CD4-positive, CD25-positive, alpha-beta regulatory T cell (primary cell): ENCODE data around the gene TRIO. TPM values are rescaled to one million over a fixed set of nuclear protein-coding genes. Genes with fewer than 3 reads are reported as not detected.
A peak's percentile ranks its signal among the peaks of the same experiment; 100 is the strongest.

Experiments used
- ATAC-seq, 2 donors: fragments of 150-1000 bp; cut with Tn5 transposase; one replicate each; pipeline ENCODE4 v1.10.0; 2021; ENCODE audit warnings: low read depth in 2 of 2, moderate number of reproducible peaks in 2 of 2, moderate library complexity in 1 of 2
- DNase-seq, 3 donors: peaks; one replicate each; pipeline versions ENCODE4 v3.0.0 to v3.0.0-alpha.2; 2012 to 2022; ENCODE audit warnings: mixed read lengths in 1 of 3
- H3K27ac ChIP-seq: one replicate; pipeline ENCODE4 v1.7.0; 2013; ENCODE audit warnings: mild to moderate bottlenecking, low read length; ENCODE audit not compliant: insufficient read depth, poor library complexity, severe bottlenecking
- H3K27me3 ChIP-seq: one replicate; pipeline ENCODE4 v1.7.0; 2013; ENCODE audit warnings: low read length; ENCODE audit not compliant: control insufficient read depth, insufficient read depth
- H3K36me3 ChIP-seq: one replicate; pipeline ENCODE4 v1.7.0; 2013; ENCODE audit warnings: mild to moderate bottlenecking, low read length, moderate library complexity; ENCODE audit not compliant: control insufficient read depth, insufficient read depth
- H3K4me1 ChIP-seq: 2 replicates; pipeline ENCODE4 v1.7.0; 2013; ENCODE audit warnings: mild to moderate bottlenecking, low read length; ENCODE audit not compliant: insufficient read depth, control insufficient read depth, poor library complexity, severe bottlenecking
- H3K4me3 ChIP-seq: one replicate; pipeline ENCODE4 v1.7.0; 2013; ENCODE audit warnings: low read depth, mild to moderate bottlenecking, low read length, moderate library complexity
- H3K9me3 ChIP-seq, 2 experiments: 1 replicate in 1 of 2; 2 replicates in 1 of 2; pipeline ENCODE4 v1.7.0; 2013; ENCODE audit warnings: low read length in 2 of 2, mild to moderate bottlenecking in 1 of 2, moderate library complexity in 1 of 2; ENCODE audit not compliant: control insufficient read depth in 2 of 2
- H3K27ac Mint-ChIP-seq, 3 donors: one replicate each; pipeline ENCODE4 v1.8.0; 2020 to 2022; ENCODE audit warnings: mild to moderate bottlenecking in 3 of 3, mixed read lengths in 3 of 3, moderate library complexity in 2 of 3
- H3K27me3 Mint-ChIP-seq: one replicate; pipeline ENCODE4 v1.8.0; 2022; ENCODE audit warnings: mild to moderate bottlenecking, mixed read lengths
- H3K36me3 Mint-ChIP-seq: one replicate; pipeline ENCODE4 v1.8.0; 2020; ENCODE audit warnings: mixed read lengths
- H3K4me1 Mint-ChIP-seq, 4 donors: one replicate each; pipeline ENCODE4 v1.8.0; 2020 to 2022; ENCODE audit warnings: mixed read lengths in 4 of 4, mild to moderate bottlenecking in 1 of 4
- H3K4me3 Mint-ChIP-seq, 4 donors: one replicate each; pipeline ENCODE4 v1.8.0; 2020 to 2022; ENCODE audit warnings: mild to moderate bottlenecking in 4 of 4, mixed read lengths in 4 of 4, moderate library complexity in 3 of 4
- H3K9me3 Mint-ChIP-seq, 7 donors: one replicate each; pipeline ENCODE4 v1.8.0; 2020 to 2022; ENCODE audit warnings: mixed read lengths in 7 of 7, mild to moderate bottlenecking in 3 of 7, moderate library complexity in 2 of 7
- polyA plus RNA-seq, 4 donors: library from polyadenylated mRNA; unstranded; fragments of 300-500 nt; fragmentation: Illumina TruSeq; gene quantifications; one replicate each; pipeline ENCODE4 v1.2.3, GENCODE V29; 2021
- total RNA-seq: library from RNA; stranded (reverse); gene quantifications from one replicate; pipeline ENCODE4 v1.2.3, GENCODE V29; 2022

Gene TRIO
- total and polyA plus RNA-seq, 5 donors from 2014 or later, result 1.2 to 7.6 (median 1.8) TPM

- no peak overlapping the region for H3K27ac Mint-ChIP-seq
- H3K9me3 Mint-ChIP-seq, result no peaks in the 10 kb centered on the region
- H3K4me1 Mint-ChIP-seq, result peaks cover 0 to 10% (median 4%) of the 10 kb centered on the region in 4 donors
- Histone ChIP-seq H3K9me3 (no peaks in the 10 kb centered on the region), H3K4me3 (no peak overlapping the region), H3K27ac (no peak overlapping the region), H3K36me3 (no peaks in the 10 kb centered on the region), H3K27me3 (no peaks in the 10 kb centered on the region), H3K4me1 (no peaks in the 10 kb centered on the region)
- DNase-seq (no peak), ATAC-seq (no peak)
- H3K27me3 Mint-ChIP-seq, result peaks cover 24% of the 10 kb centered on the region
- no peaks in the 10 kb centered on the region for H3K36me3 Mint-ChIP-seq
- H3K4me3 Mint-ChIP-seq, result no peak overlapping the region
Observed at GRCh38 chr5:14209222-14209822, 66.2 kb downstream of the TRIO start.

DNA sequence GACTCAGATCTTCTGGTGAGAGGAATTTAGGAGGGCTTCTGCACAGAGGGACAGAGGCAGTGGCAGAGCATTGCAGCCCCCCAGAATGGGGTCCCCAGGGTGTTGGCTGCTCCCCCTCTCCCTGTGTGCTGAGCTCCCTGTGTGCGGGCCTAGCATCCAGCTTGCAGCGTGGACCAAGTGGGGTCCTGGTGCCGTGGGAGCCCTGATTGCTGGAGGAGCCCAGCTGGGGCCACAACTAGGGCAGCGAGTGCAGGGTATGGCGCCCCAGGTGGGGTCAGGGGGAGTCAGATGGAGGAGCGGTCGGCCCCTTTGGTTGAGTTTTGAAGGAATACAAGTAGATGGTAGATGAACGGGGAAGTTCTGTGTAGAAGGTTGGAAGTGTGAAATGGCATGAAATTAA is 66.7 kb downstream of the TRIO start:
- H3K9me3 ChIP-seq, result no peaks in the 10 kb centered on the region
- Mint-ChIP-seq H3K27me3 (peaks cover 22% of the 10 kb centered on the region), H3K4me3 (no peak overlapping the region), H3K27ac (no peak overlapping the region), H3K36me3 (no peaks in the 10 kb centered on the region), H3K4me1 (peaks cover 0 to 8% (median 4%) of the 10 kb centered on the region in 4 donors), H3K9me3 (no peaks in the 10 kb centered on the region)
- no peak for DNase-seq
- H3K4me1 ChIP-seq, result no peaks in the 10 kb centered on the region
- no peak for ATAC-seq
- no peak overlapping the region for H3K27ac ChIP-seq
- no peaks in the 10 kb centered on the region for H3K36me3 ChIP-seq
- no peak overlapping the region for H3K4me3 ChIP-seq
- no peaks in the 10 kb centered on the region for H3K27me3 ChIP-seq

GRCh38 chr5:14210729-14211128 is 67.6 kb downstream of the TRIO start:
- no peaks in the 10 kb centered on the region for H3K9me3 ChIP-seq
- no peaks in the 10 kb centered on the region for H3K36me3 ChIP-seq
- Mint-ChIP-seq H3K4me1 (peaks cover 0 to 8% (median 3%) of the 10 kb centered on the region in 4 donors), H3K27me3 (peaks cover 23% of the 10 kb centered on the region), H3K9me3 (no peaks in the 10 kb centered on the region), H3K27ac (peak overlapping the region in 1 of 3 donors; percentile 34), H3K4me3 (no peak overlapping the region), H3K36me3 (no peaks in the 10 kb centered on the region)
- H3K27me3 ChIP-seq, result no peaks in the 10 kb centered on the region
- H3K4me1 ChIP-seq, result no peaks in the 10 kb centered on the region
- ATAC-seq (no peak), DNase-seq (no peak)
- no peak overlapping the region for H3K4me3 ChIP-seq
- H3K27ac ChIP-seq, result no peak overlapping the region

GRCh38 chr5:14211818-14212803 is 69.0 kb downstream of the TRIO start:
- ATAC-seq (peak in 1 of 2 donors; percentile 24), DNase-seq (no peak)
- Histone ChIP-seq H3K27me3 (no peaks in the 10 kb centered on the region), H3K4me3 (no peak overlapping the region), H3K27ac (no peak overlapping the region), H3K9me3 (no peaks in the 10 kb centered on the region), H3K36me3 (no peaks in the 10 kb centered on the region), H3K4me1 (no peaks in the 10 kb centered on the region)
- Mint-ChIP-seq H3K4me1 (peaks cover 0 to 8% (median 3%) of the 10 kb centered on the region in 4 donors), H3K27ac (peak overlapping the region in 1 of 3 donors; percentile 14), H3K27me3 (peaks cover 28% of the 10 kb centered on the region), H3K9me3 (no peaks in the 10 kb centered on the region), H3K36me3 (no peaks in the 10 kb centered on the region), H3K4me3 (no peak overlapping the region)

GRCh38 chr5:14212838-14213237 is 69.7 kb downstream of the TRIO start:
- peaks cover 0 to 8% (median 2%) of the 10 kb centered on the region in 4 donors for H3K4me1 Mint-ChIP-seq
- H3K27me3 Mint-ChIP-seq, result peaks cover 28% of the 10 kb centered on the region
- no peak for DNase-seq
- no peak overlapping the region for H3K27ac ChIP-seq
- H3K9me3 ChIP-seq, result no peaks in the 10 kb centered on the region
- peak overlapping the region in 2 of 3 donors; percentile 14 to 60 for H3K27ac Mint-ChIP-seq
- H3K4me3 Mint-ChIP-seq, result no peak overlapping the region
- H3K9me3 Mint-ChIP-seq, result no peaks in the 10 kb centered on the region
- H3K4me3 ChIP-seq, result no peak overlapping the region
- ATAC-seq, result no peak
- H3K4me1 ChIP-seq, result no peaks in the 10 kb centered on the region
- H3K36me3 Mint-ChIP-seq, result no peaks in the 10 kb centered on the region
- no peaks in the 10 kb centered on the region for H3K36me3 ChIP-seq
- no peaks in the 10 kb centered on the region for H3K27me3 ChIP-seq

DNA sequence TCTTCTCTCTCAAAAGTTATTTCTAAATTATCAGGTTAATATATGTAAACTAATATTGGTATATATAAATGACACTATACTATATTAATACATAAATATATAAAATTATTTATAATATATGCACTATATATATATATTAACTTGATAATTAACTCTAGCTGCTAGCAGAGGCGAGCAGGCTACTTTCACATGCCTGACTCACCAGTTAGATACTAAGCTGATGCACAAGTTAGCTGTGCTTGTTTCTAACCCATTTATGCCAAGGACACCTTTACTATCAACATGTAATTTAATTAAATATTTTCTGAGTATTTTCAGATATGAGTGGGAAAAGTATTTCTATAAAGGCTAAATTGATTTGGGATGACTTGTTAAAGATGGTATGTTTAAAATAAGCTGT is 70.1 kb downstream of the TRIO start:
- H3K4me3 ChIP-seq, result no peak overlapping the region
- no peak for DNase-seq
- Mint-ChIP-seq H3K36me3 (no peaks in the 10 kb centered on the region), H3K4me1 (peaks cover 0 to 5% (median under 1%) of the 10 kb centered on the region in 4 donors), H3K9me3 (no peaks in the 10 kb centered on the region), H3K27me3 (peaks cover 25% of the 10 kb centered on the region), H3K4me3 (no peak overlapping the region), H3K27ac (no peak overlapping the region)
- no peaks in the 10 kb centered on the region for H3K36me3 ChIP-seq
- no peaks in the 10 kb centered on the region for H3K27me3 ChIP-seq
- H3K27ac ChIP-seq, result no peak overlapping the region
- no peaks in the 10 kb centered on the region for H3K4me1 ChIP-seq
- H3K9me3 ChIP-seq, result no peaks in the 10 kb centered on the region
- ATAC-seq, result no peak

- no peaks in the 10 kb centered on the region for H3K9me3 Mint-ChIP-seq
- H3K4me3 Mint-ChIP-seq, result no peak overlapping the region
- H3K36me3 ChIP-seq, result no peaks in the 10 kb centered on the region
- peaks cover 0 to 3% (median under 1%) of the 10 kb centered on the region in 4 donors for H3K4me1 Mint-ChIP-seq
- no peak overlapping the region for H3K27ac ChIP-seq
- no peaks in the 10 kb centered on the region for H3K4me1 ChIP-seq
- H3K4me3 ChIP-seq, result no peak overlapping the region
- peaks cover 24% of the 10 kb centered on the region for H3K27me3 Mint-ChIP-seq
- ATAC-seq, result no peak
- H3K9me3 ChIP-seq, result no peaks in the 10 kb centered on the region
- H3K36me3 Mint-ChIP-seq, result no peaks in the 10 kb centered on the region
- no peak overlapping the region for H3K27ac Mint-ChIP-seq
- no peak for DNase-seq
- no peaks in the 10 kb centered on the region for H3K27me3 ChIP-seq
Observed at GRCh38 chr5:14213813-14214585, 70.9 kb downstream of the TRIO start.
